Activated CD8-positive, alpha-beta T cell treated with anti-CD3 and anti-CD28 coated beads for 36 hours (primary cell): Measurements from ENCODE around the gene USP51. TPM values are rescaled to one million over a fixed set of nuclear protein-coding genes. Genes with fewer than 3 reads are reported as not detected.

Experiments
- microRNA-seq: library from miRNA; unstranded; fragments of <30 nt; microRNA quantifications from one replicate; pipeline ENCODE4 v1.2.0, GENCODE V29; 2022; ENCODE audit warnings: borderline microRNAs expressed, borderline replicate concordance
- total RNA-seq, 2 experiments: library from RNA; stranded (reverse); gene quantifications; one replicate each; pipeline ENCODE4 v1.2.3, GENCODE V29; 2021

The USP51 gene
- total RNA-seq, 2 experiments from 2014 or later: 1.2 to 1.5 TPM

Small RNA genes lying within 50 kb of the gene (microRNA-seq; reads per million reads assigned to microRNA genes)
- gene MIR4536-1: not detected
- not detected for gene MIR4536-2

Other genes with a start within 250 kb of the USP51 start
- not detected for gene PAGE3, start 224.9 kb downstream of the USP51 start, total RNA-seq
- 10 to 100 TPM; 16.4 to 17.0 TPM for gene MAGEH1, start 37.7 kb downstream of the USP51 start, total RNA-seq
- gene FOXR2, start 133.6 kb upstream of the USP51 start, total RNA-seq: not detected
- 1 to 10 TPM; 6.3 to 6.4 TPM for gene RRAGB, start 227.9 kb upstream of the USP51 start, total RNA-seq